Loucy (cell line): ENCODE measurements around the gene OR10A3.
A peak's percentile ranks its signal among the peaks of the same experiment; 100 is the strongest.

Experiments used
- H2AFZ ChIP-seq: fragments of 200-600 bp; sonication (generic); 2 replicates; pipeline ENCODE4 v1.6.0; 2016; ENCODE audit warnings: antibody characterized with exemption, mild to moderate bottlenecking, low read length, moderate library complexity
- H3F3A ChIP-seq: fragments of 200-600 bp; 2 replicates; pipeline ENCODE4 v1.6.0; 2016; ENCODE audit warnings: antibody characterized with exemption, low read depth, mild to moderate bottlenecking
- H3K27me3 ChIP-seq: fragments of 200-600 bp; sonication (generic); 2 replicates; pipeline ENCODE4 v1.6.1; 2014; ENCODE audit warnings: low read length, mild to moderate bottlenecking; ENCODE audit not compliant: insufficient read depth, poor library complexity, severe bottlenecking
- H3K36me3 ChIP-seq: fragments of 200-600 bp; sonication (generic); 2 replicates; pipeline ENCODE4 v1.6.1; 2016; ENCODE audit warnings: low read length; ENCODE audit not compliant: insufficient read depth
- H3K4me1 ChIP-seq: fragments of 200-600 bp; sonication (generic); 2 replicates; pipeline ENCODE4 v1.5.1; 2014; ENCODE audit warnings: low read length, mild to moderate bottlenecking; ENCODE audit not compliant: insufficient read depth, poor library complexity, severe bottlenecking
- H3K4me2 ChIP-seq: fragments of 200-600 bp; sonication (generic); 2 replicates; pipeline ENCODE4 v1.6.0; 2014; ENCODE audit warnings: antibody characterized with exemption, low read length, low read depth, mild to moderate bottlenecking; ENCODE audit not compliant: poor library complexity, severe bottlenecking
- H3K4me3 ChIP-seq: fragments of 200-600 bp; sonication (generic); 2 replicates; pipeline ENCODE4 v1.5.1; 2014; ENCODE audit warnings: low read length, mild to moderate bottlenecking, mixed read lengths; ENCODE audit not compliant: poor library complexity, severe bottlenecking
- H3K79me2 ChIP-seq: fragments of 200-600 bp; sonication (generic); 2 replicates; pipeline ENCODE4 v1.6.1; 2014; ENCODE audit warnings: low read length; ENCODE audit not compliant: insufficient read depth
- H3K9ac ChIP-seq: fragments of 200-600 bp; sonication (generic); 2 replicates; pipeline ENCODE4 v1.6.0; 2014; ENCODE audit warnings: mild to moderate bottlenecking, low read depth, low read length, moderate library complexity; ENCODE audit not compliant: poor library complexity, severe bottlenecking
- H3K9me2 ChIP-seq: fragments of 200-600 bp; sonication (generic); replicated peaks from 2 replicates; pipeline ENCODE4 v1.6.1; 2016; ENCODE audit warnings: low read depth, low read length, mixed read lengths
- H3K9me3 ChIP-seq: fragments of 200-600 bp; sonication (generic); 2 replicates; pipeline ENCODE4 v1.6.1; 2014; ENCODE audit warnings: mild to moderate bottlenecking, antibody characterized with exemption, low read length, low read depth; ENCODE audit not compliant: insufficient read depth
- H4K20me1 ChIP-seq: fragments of 200-600 bp; sonication (generic); 2 replicates; pipeline ENCODE4 v1.6.0; 2014; ENCODE audit warnings: antibody characterized with exemption, low read length, mild to moderate bottlenecking; ENCODE audit not compliant: insufficient read depth, poor library complexity, severe bottlenecking
- CTCF ChIP-seq: fragments of 200-600 bp; sonication (generic); conservative IDR thresholded peaks from 2 replicates; pipeline ENCODE4 v1.5.1; 2014; ENCODE audit warnings: mild to moderate bottlenecking, antibody characterized with exemption, low read length
- EZH2phosphoT487 ChIP-seq: fragments of 200-600 bp; IDR thresholded peaks from 2 replicates; pipeline ENCODE4 v1.6.1; 2018; ENCODE audit warnings: antibody characterized with exemption, mild to moderate bottlenecking, moderate library complexity, borderline replicate concordance

Gene OR10A3

GRCh38 chr11:7892840-7893254 is 48.7 kb downstream of the OR10A3 start:
- H3K36me3 ChIP-seq: no peaks in the 10 kb centered on the region
- H4K20me1 ChIP-seq: no peaks in the 10 kb centered on the region
- H3K79me2 ChIP-seq: no peaks in the 10 kb centered on the region
- peaks cover 36% of the 10 kb centered on the region for H3K4me1 ChIP-seq
- no peaks in the 10 kb centered on the region for H3K9me2 ChIP-seq
- no peaks in the 10 kb centered on the region for H3K27me3 ChIP-seq
- H3K9me3 ChIP-seq: no peaks in the 10 kb centered on the region
- H3F3A ChIP-seq: no peaks in the 10 kb centered on the region; the same call in 1 of the 2 replicates
- TF ChIP-seq EZH2phosphoT487: no peak
- TF ChIP-seq CTCF: peak; percentile 79
- peak overlapping the region; percentile 98 for H2AFZ ChIP-seq
- peak overlapping the region; percentile 44 for H3K9ac ChIP-seq
- H3K4me2 ChIP-seq: peak overlapping the region; percentile 48
- H3K4me3 ChIP-seq: peak overlapping the region; percentile 34

DNA sequence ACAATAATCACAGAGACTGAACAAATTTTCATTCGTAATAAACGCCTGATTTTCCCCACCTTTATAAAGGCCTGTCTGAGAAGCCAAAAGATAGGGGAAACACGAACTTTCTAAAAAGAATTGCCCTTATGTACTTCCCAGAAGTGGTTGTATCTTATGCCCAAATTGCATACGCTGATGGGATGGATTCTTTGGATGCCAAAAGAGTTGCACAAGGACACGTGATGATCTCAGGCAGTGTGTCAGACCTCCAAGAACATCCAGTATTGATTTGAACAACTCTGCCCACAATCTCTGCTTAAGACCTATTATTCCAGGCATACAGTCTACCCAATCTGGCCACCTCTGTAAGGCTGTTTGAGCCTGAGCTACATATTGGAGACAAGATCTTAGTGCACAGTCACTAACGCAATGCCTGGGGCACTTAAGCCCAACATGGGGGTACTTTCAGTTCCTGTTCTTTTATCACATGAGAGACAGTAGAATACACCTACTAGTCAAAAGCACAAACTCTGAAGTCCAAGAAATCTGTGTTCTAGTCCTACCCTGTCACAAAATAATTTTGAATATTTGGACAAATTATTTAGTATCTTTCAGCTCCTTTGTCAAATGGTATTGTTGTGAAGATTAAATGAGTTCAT is 49.3 kb downstream of the OR10A3 start:
- H3K9me3 ChIP-seq: no peaks in the 10 kb centered on the region
- TF ChIP-seq EZH2phosphoT487 (no peak), CTCF (no peak)
- no peaks in the 10 kb centered on the region for H3K9me2 ChIP-seq
- H3F3A ChIP-seq: no peaks in the 10 kb centered on the region; the same call in 1 of the 2 replicates
- no peaks in the 10 kb centered on the region for H3K27me3 ChIP-seq
- H4K20me1 ChIP-seq: no peaks in the 10 kb centered on the region
- peaks cover 36% of the 10 kb centered on the region for H3K4me1 ChIP-seq
- H3K4me2 ChIP-seq: no peak overlapping the region
- no peaks in the 10 kb centered on the region for H3K36me3 ChIP-seq
- H3K9ac ChIP-seq: no peak overlapping the region
- H3K79me2 ChIP-seq: no peaks in the 10 kb centered on the region
- H2AFZ ChIP-seq: peak overlapping the region; percentile 98; the same call in 1 of the 2 replicates
- H3K4me3 ChIP-seq: no peak overlapping the region

DNA sequence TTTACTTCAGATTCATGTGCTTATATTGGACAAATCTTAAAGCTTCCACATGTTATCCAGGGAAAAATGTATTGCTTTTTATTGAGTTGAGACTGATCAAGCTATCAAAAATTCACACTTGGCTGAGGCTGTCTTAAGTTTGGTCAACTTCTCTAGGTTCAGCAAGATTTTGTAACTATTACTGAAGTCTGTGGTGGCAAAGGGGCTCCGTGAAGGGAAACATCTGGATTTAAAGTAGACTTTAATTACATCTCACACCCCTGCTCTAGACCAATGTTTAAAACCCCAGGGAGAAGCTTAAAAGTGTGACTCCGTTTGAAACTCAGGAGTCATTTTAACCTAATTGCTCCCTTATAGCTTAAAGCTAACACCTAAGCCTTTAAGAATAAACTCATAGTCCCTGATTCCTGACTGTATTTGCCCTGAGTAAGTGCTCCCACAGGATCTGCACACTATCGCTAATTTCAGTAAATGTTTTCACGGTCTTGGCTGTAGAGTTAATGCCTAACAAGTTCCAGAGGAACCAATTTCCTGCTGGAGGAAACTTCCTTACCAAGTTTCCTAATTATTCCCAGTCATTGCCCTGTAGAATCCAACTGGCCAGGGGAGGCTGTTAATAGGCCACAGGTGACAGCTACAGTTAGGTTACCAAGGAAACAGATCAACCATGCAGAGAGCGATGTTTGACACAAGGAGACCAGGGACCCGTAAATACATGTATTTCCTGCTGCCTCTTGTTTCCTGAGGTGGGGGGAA is 50.9 kb downstream of the OR10A3 start:
- H3K4me1 ChIP-seq: peaks cover 36% of the 10 kb centered on the region
- peak overlapping the region; percentile 79 for H2AFZ ChIP-seq
- H3K9ac ChIP-seq: peak overlapping the region; percentile 48
- H3K79me2 ChIP-seq: no peaks in the 10 kb centered on the region
- no peaks in the 10 kb centered on the region for H3K9me2 ChIP-seq
- H3K27me3 ChIP-seq: no peaks in the 10 kb centered on the region
- peak overlapping the region; percentile 62 for H3K4me3 ChIP-seq
- no peaks in the 10 kb centered on the region for H3K36me3 ChIP-seq
- no peaks in the 10 kb centered on the region for H3K9me3 ChIP-seq
- no peaks in the 10 kb centered on the region; the same call in 1 of the 2 replicates for H3F3A ChIP-seq
- H3K4me2 ChIP-seq: peak overlapping the region; percentile 84
- TF ChIP-seq EZH2phosphoT487: no peak
- no peak for TF ChIP-seq CTCF
- no peaks in the 10 kb centered on the region for H4K20me1 ChIP-seq
